ENCODE measurements around the gene TIMP3. TPM values are rescaled to one million over a fixed set of nuclear protein-coding genes. Genes with fewer than 3 reads are reported as not detected.
"Not testable (repeated sequence)": the region's sequence is repeated elsewhere in the genome, so short reads cannot be mapped to it uniquely, and the experiment has no call there.

Gene TIMP3
- polyA plus RNA-seq, 4 donors = 116 to 166 (median 137) TPM

- no peak for DNase-seq (ENCODE audit: low read depth in 4 of 4, low spot score in 2 of 4)
These were observed 49.3 kb downstream of the TIMP3 start for GRCh38 chr22:32850591-32851517.

- DNase-seq (ENCODE audit: low read depth in 4 of 4, low spot score in 2 of 4) = no peak
These were observed 51.1 kb downstream of the TIMP3 start for GRCh38 chr22:32852395-32853251.

GRCh38 chr22:32853662-32854061 is 52.2 kb downstream of the TIMP3 start:
- DNase-seq (ENCODE audit: low read depth in 4 of 4, low spot score in 2 of 4) = no peak

- no peak for DNase-seq (ENCODE audit: low read depth in 4 of 4, low spot score in 2 of 4)
These were observed 52.9 kb downstream of the TIMP3 start for GRCh38 chr22:32854351-32854804.

GRCh38 chr22:32855045-32855756 is 53.7 kb downstream of the TIMP3 start:
- DNase-seq (ENCODE audit: low read depth in 4 of 4, low spot score in 2 of 4) = no peak

- no peak for DNase-seq (ENCODE audit: low read depth in 4 of 4, low spot score in 2 of 4)
These were observed 56.7 kb downstream of the TIMP3 start for GRCh38 chr22:32858121-32858703.

GRCh38 chr22:32858957-32859356 is 57.5 kb downstream of the TIMP3 start:
- no peak for DNase-seq (ENCODE audit: low read depth in 4 of 4, low spot score in 2 of 4)

GRCh38 chr22:32859743-32860142 is 58.2 kb downstream of the TIMP3 start:
- no peak for DNase-seq (ENCODE audit: low read depth in 4 of 4, low spot score in 2 of 4)

GRCh38 chr22:32861330-32861729 is 59.8 kb downstream of the TIMP3 start:
- DNase-seq (ENCODE audit: low read depth in 4 of 4, low spot score in 2 of 4) = no peak

GRCh38 chr22:32862083-32862482 is 60.6 kb downstream of the TIMP3 start:
- no peak for DNase-seq (ENCODE audit: low read depth in 4 of 4, low spot score in 2 of 4)

- DNase-seq (ENCODE audit: low read depth in 4 of 4, low spot score in 2 of 4) = no peak
These were observed 61.6 kb downstream of the TIMP3 start for GRCh38 chr22:32862936-32863661.

GRCh38 chr22:32864041-32864440 is 62.5 kb downstream of the TIMP3 start:
- DNase-seq (ENCODE audit: low read depth in 4 of 4, low spot score in 2 of 4) = no peak

GRCh38 chr22:32864596-32864995 is 63.1 kb downstream of the TIMP3 start:
- DNase-seq (ENCODE audit: low read depth in 4 of 4, low spot score in 2 of 4) = no peak

- no peak for DNase-seq (ENCODE audit: low read depth in 4 of 4, low spot score in 2 of 4)
These were observed 65.4 kb downstream of the TIMP3 start for GRCh38 chr22:32866953-32867352.

GRCh38 chr22:32868946-32869345 is 67.4 kb downstream of the TIMP3 start:
- DNase-seq (ENCODE audit: low read depth in 4 of 4, low spot score in 2 of 4) = no peak

GRCh38 chr22:32870474-32870873 is 69.0 kb downstream of the TIMP3 start:
- no peak for DNase-seq (ENCODE audit: low read depth in 4 of 4, low spot score in 2 of 4)

- DNase-seq (ENCODE audit: low read depth in 4 of 4, low spot score in 2 of 4) = not testable (repeated sequence)
These were observed 72.1 kb downstream of the TIMP3 start for GRCh38 chr22:32873604-32874003.

GRCh38 chr22:32874385-32874784 is 72.9 kb downstream of the TIMP3 start:
- DNase-seq (ENCODE audit: low read depth in 4 of 4, low spot score in 2 of 4) = no peak

GRCh38 chr22:32874976-32875375 is 73.5 kb downstream of the TIMP3 start:
- no peak for DNase-seq (ENCODE audit: low read depth in 4 of 4, low spot score in 2 of 4)

- DNase-seq (ENCODE audit: low read depth in 4 of 4, low spot score in 2 of 4) = no peak
These were observed 75.0 kb downstream of the TIMP3 start for GRCh38 chr22:32876516-32876915.
